ENCODE measurements around the gene HSFX4.
"Not testable (repeated sequence)": the region's sequence is repeated elsewhere in the genome, so short reads cannot be mapped to it uniquely, and the experiment has no call there.

HSFX4 gene

GRCh38 chrX:149937871-149938426 is 8.6 kb downstream of the HSFX4 start:
- DNase-seq (ENCODE audit: extremely low read depth in 1 of 2, low read depth in 1 of 2), result no peak

- DNase-seq (ENCODE audit: extremely low read depth in 1 of 2, low read depth in 1 of 2), result peak; percentile 74 to 87
Measured at GRCh38 chrX:149938427-149938880, 9.1 kb downstream of the HSFX4 start, which contains the start of gene EOLA2. Gene EOLA2 (minus strand): TSS chrX:149938491. CDS start chrX:149933874, 4,617 bp downstream.

- DNase-seq (ENCODE audit: extremely low read depth in 1 of 2, low read depth in 1 of 2), result peak; percentile 68 to 84
Measured at GRCh38 chrX:149938881-149939654, 9.7 kb downstream of the HSFX4 start.

GRCh38 chrX:149939655-149939904 is 10.2 kb downstream of the HSFX4 start:
- no peak for DNase-seq (ENCODE audit: extremely low read depth in 1 of 2, low read depth in 1 of 2)

- peak; percentile 80 to 92 for DNase-seq (ENCODE audit: extremely low read depth in 1 of 2, low read depth in 1 of 2)
Measured at GRCh38 chrX:149939905-149940673, 10.7 kb downstream of the HSFX4 start.

- DNase-seq (ENCODE audit: extremely low read depth in 1 of 2, low read depth in 1 of 2), result not testable (repeated sequence)
Measured at GRCh38 chrX:149940674-149941024, 11.3 kb downstream of the HSFX4 start.

GRCh38 chrX:149945087-149945670 is 15.8 kb downstream of the HSFX4 start:
- not testable (repeated sequence) for DNase-seq (ENCODE audit: extremely low read depth in 1 of 2, low read depth in 1 of 2)

GRCh38 chrX:149945820-149946219 is 16.4 kb downstream of the HSFX4 start:
- not testable (repeated sequence) for DNase-seq (ENCODE audit: extremely low read depth in 1 of 2, low read depth in 1 of 2)

- not testable (repeated sequence) for DNase-seq (ENCODE audit: extremely low read depth in 1 of 2, low read depth in 1 of 2)
Measured at GRCh38 chrX:149946932-149947331, 17.6 kb downstream of the HSFX4 start.

- no peak for DNase-seq (ENCODE audit: extremely low read depth in 1 of 2, low read depth in 1 of 2)
Measured at GRCh38 chrX:149948016-149948415, 18.6 kb downstream of the HSFX4 start.

- DNase-seq (ENCODE audit: extremely low read depth in 1 of 2, low read depth in 1 of 2), result no peak
Measured at GRCh38 chrX:149949743-149950436, 20.5 kb downstream of the HSFX4 start.

- no peak for DNase-seq (ENCODE audit: extremely low read depth in 1 of 2, low read depth in 1 of 2)
Measured at GRCh38 chrX:149950681-149951080, 21.3 kb downstream of the HSFX4 start.

GRCh38 chrX:149961572-149961971 is 32.2 kb downstream of the HSFX4 start:
- DNase-seq (ENCODE audit: extremely low read depth in 1 of 2, low read depth in 1 of 2), result no peak

GRCh38 chrX:149962010-149962409 is 32.6 kb downstream of the HSFX4 start:
- DNase-seq (ENCODE audit: extremely low read depth in 1 of 2, low read depth in 1 of 2), result no peak

GRCh38 chrX:149962859-149963757 is 33.7 kb downstream of the HSFX4 start:
- DNase-seq (ENCODE audit: extremely low read depth in 1 of 2, low read depth in 1 of 2), result no peak

- DNase-seq (ENCODE audit: extremely low read depth in 1 of 2, low read depth in 1 of 2), result no peak
Measured at GRCh38 chrX:149979126-149979644, 49.8 kb downstream of the HSFX4 start.

Data from stimulated activated CD8-positive, alpha-beta memory T cell treated with anti-CD3 and anti-CD28 coated beads, Interleukin-7, amount 100 ng/mL, for 48 hours (primary cell).